ENCODE measurements around the gene CAMKK1.

Gene CAMKK1

GRCh38 chr17:3893003-3893719, at the start of gene CAMKK1:
CAMKK1 (minus strand) TSS chr17:3893053; CDS start chr17:3885687, 7,366 bp downstream.
- Histone ChIP-seq H3K4me3 (peak within 1 kb of the TSS; percentile 42 to 80 (median 62)), H3K27ac (peak within 1 kb of the TSS; percentile 49 to 90 (median 76))

- Histone ChIP-seq H3K4me3 (no peak overlapping the region), H3K27ac (no peak overlapping the region)
Measured at GRCh38 chr17:3940965-3941698, 48.3 kb upstream of the CAMKK1 start.

GRCh38 chr17:3937359-3937758, 44.5 kb upstream of the CAMKK1 start:
- no peak overlapping the region for H3K27ac ChIP-seq

GRCh38 chr17:3935825-3936355, 43.0 kb upstream of the CAMKK1 start:
- H3K4me3 ChIP-seq, result no peak overlapping the region
- H3K27ac ChIP-seq, result peak overlapping the region in 4 of 21 experiments; percentile 16 to 44 (median 30)

More at GRCh38 chr17:3937359-3937758, 44.5 kb upstream of the CAMKK1 start:
- no peak overlapping the region for H3K4me3 ChIP-seq

GRCh38 chr17:3935140-3935542, 42.3 kb upstream of the CAMKK1 start:
- Histone ChIP-seq H3K27ac (no peak overlapping the region), H3K4me3 (no peak overlapping the region)

- no peak overlapping the region for H3K4me3 ChIP-seq
- no peak overlapping the region for H3K27ac ChIP-seq
Measured at GRCh38 chr17:3929764-3930163, 36.9 kb upstream of the CAMKK1 start.

GRCh38 chr17:3929181-3929580, 36.3 kb upstream of the CAMKK1 start:
- H3K4me3 ChIP-seq, result no peak overlapping the region
- H3K27ac ChIP-seq, result no peak overlapping the region

GRCh38 chr17:3928406-3928805, 35.6 kb upstream of the CAMKK1 start:
- H3K27ac ChIP-seq, result no peak overlapping the region
- H3K4me3 ChIP-seq, result no peak overlapping the region

GRCh38 chr17:3927628-3928340, 34.9 kb upstream of the CAMKK1 start:
- no peak overlapping the region for H3K27ac ChIP-seq
- no peak overlapping the region for H3K4me3 ChIP-seq

GRCh38 chr17:3926860-3927627, 34.2 kb upstream of the CAMKK1 start:
- Histone ChIP-seq H3K4me3 (no peak overlapping the region), H3K27ac (no peak overlapping the region)

GRCh38 chr17:3925684-3926485, 33.0 kb upstream of the CAMKK1 start:
- Histone ChIP-seq H3K27ac (no peak overlapping the region), H3K4me3 (no peak overlapping the region)

- Histone ChIP-seq H3K27ac (no peak overlapping the region), H3K4me3 (no peak overlapping the region)
Measured at GRCh38 chr17:3924512-3925350, 31.9 kb upstream of the CAMKK1 start.

GRCh38 chr17:3923466-3924190, 30.8 kb upstream of the CAMKK1 start:
- Histone ChIP-seq H3K27ac (no peak overlapping the region), H3K4me3 (no peak overlapping the region)

- Histone ChIP-seq H3K4me3 (no peak overlapping the region), H3K27ac (no peak overlapping the region)
Measured at GRCh38 chr17:3922765-3923164, 29.9 kb upstream of the CAMKK1 start.

- Histone ChIP-seq H3K4me3 (no peak overlapping the region), H3K27ac (no peak overlapping the region)
Measured at GRCh38 chr17:3921502-3922319, 28.9 kb upstream of the CAMKK1 start.

- H3K4me3 ChIP-seq, result no peak overlapping the region
- no peak overlapping the region for H3K27ac ChIP-seq
Measured at GRCh38 chr17:3921006-3921405, 28.2 kb upstream of the CAMKK1 start.

All from skin epidermis (tissue), 12 donors.